GDM1 (cell line): ENCODE data around the gene CACNA1D.

Source experiments
- DNase-seq: peaks from one replicate; lab custom pipeline; 2025; lab: John Stamatoyannopoulos, UW

CACNA1D gene

GRCh38 chr3:53495520-53496391 is 1.3 kb downstream of the CACNA1D start:
- DNase-seq, result no peak

DNA sequence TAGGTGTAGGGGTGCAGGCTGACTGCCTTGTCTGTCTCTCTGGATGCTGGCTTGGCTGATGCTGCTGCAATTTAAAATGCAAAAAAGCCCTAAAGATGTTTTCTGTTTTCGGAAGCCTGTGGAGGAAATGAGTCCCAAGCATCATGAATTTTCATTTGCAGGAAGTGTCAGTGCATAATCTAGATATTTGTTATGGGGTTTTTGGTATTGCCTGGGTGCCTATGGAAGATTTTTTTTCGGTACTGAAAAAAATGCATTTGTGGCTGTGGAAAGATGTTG is 1.9 kb downstream of the CACNA1D start:
- DNase-seq, result no peak

DNA sequence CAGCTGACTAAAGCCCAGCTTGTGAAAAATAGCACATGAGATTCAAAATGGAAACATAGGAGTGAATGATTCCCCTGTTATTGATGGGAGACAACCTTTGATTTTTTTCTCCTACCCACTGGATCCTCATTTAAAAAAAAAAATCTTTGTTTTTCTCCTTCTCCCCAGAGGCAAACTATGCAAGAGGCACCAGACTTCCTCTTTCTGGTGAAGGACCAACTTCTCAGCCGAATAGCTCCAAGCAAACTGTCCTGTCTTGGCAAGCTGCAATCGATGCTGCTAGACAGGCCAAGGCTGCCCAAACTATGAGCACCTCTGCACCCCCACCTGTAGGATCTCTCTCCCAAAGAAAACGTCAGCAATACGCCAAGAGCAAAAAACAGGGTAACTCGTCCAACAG is 2.6 kb downstream of the CACNA1D start:
- DNase-seq, result peak; percentile 5

DNA sequence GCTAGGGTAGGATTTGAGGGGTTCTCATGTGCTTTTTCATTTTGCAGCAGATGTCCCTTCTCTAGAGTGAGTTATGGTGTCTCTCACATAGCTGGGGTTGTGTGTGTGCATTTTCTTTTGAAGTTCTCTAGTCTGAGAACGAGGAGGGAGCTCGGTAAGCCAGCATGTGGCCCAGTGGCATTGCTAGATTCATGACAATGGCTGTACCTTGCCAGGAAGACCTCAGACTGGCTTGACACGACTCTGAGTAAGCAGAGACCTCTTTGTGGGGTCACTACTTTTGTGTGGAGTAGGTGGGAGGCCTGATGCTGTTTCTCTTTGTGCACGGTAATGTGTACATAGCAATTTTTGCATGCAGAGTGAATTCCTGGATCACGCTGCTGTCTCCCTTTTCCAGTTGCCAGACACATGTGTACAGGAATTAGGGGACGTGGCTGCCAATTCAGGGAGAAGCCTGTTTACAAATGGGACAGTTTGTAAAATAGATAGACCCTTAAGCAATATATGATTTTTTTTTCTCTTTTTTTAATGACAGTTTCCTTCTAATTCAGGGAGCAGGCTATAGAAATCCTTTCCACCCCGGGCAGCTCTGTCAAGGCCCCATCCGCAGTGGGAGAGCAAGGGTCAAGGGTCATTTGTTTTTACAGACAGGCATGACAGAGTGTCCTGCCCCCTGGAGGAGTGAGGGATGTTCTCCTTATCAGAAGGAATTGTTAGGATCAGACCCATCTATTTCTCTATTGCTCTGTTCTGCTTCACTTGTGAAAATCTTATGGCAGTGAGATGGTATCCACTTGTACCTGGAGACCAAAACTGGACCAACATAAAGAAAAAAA is 4.6 kb downstream of the CACNA1D start:
- DNase-seq, result no peak

GRCh38 chr3:53500165-53500777 is 5.9 kb downstream of the CACNA1D start:
- no peak for DNase-seq

- no peak for DNase-seq
Measured at GRCh38 chr3:53501178-53501577, 6.8 kb downstream of the CACNA1D start.

DNA sequence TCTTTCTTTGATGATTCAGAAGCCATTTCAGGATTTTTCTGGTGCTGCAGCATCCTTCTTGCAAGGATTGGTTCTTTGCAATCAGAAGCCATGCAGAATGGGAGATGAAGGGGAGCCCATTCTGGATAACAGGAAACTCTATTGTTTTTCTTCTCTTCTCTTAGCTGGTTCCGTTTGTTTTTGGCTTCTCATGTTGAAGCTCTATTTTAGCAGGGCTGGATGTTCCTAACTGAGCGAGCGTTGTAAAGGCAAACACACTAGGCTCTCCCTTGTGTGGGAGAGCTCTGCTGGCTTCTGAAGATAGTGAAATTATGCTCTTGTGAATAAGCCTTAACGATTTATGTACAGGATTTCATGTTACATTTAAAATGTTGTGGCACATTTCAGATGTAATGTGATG is 8.3 kb downstream of the CACNA1D start:
- no peak for DNase-seq

DNA sequence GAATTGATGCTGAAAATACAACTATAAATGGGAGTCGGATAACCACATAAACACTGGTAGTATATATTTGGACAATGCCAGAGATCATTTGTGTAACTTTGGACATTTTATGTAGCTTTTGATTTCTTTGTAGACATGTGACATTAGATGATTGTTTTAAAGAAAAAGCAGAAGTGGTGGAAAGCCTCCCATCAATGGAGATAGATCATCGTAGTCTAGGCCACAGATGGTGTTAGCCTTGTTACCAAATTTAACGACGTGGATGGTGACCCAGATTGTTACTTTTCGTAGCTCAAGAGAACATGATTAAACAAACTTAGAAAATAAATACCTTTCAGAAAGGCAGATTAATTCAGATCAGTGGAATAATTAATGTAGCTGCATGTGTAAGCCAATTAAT is 8.8 kb downstream of the CACNA1D start:
- no peak for DNase-seq

GRCh38 chr3:53506110-53506762 is 11.8 kb downstream of the CACNA1D start:
- DNase-seq, result no peak

DNA sequence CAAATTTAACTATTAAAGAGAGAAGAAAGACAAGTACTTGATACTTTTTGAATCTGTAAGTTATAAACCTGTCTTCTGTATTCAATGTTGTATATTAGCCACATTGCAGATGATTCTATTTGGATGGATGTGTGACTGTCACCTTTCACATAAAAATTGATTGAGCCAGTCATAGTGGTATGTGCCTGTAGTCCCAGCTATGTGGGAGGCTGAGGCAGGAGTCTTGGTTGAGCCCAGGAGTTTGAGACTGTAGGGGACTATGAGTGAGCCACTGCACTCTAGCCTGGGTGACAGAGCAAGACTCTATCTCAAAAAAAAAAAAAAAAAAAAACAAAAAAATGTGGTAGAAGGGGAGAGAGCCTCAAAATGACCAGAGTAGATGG is 12.3 kb downstream of the CACNA1D start:
- no peak for DNase-seq

DNA sequence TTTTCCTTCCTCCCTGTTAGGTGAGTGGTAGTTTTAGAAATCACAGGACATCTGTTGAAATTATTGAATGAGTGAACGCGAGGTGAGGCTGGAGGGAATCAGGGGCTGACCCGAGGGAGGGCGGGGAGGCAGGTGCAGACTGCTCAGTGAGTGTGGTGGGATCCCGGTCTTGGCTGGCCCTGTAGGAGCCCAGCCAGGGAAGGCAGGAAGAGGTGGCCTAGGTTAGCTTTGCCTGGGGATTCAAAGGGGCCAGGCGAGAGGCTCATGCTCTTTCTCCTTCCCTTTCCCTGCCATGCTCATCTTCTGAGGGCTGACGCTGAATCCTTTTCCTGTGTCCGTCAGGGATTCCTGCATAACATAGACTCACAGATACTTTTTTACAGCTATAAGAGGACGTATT is 15.1 kb downstream of the CACNA1D start:
- DNase-seq, result no peak

GRCh38 chr3:53510508-53510907 is 16.1 kb downstream of the CACNA1D start:
- no peak for DNase-seq

DNA sequence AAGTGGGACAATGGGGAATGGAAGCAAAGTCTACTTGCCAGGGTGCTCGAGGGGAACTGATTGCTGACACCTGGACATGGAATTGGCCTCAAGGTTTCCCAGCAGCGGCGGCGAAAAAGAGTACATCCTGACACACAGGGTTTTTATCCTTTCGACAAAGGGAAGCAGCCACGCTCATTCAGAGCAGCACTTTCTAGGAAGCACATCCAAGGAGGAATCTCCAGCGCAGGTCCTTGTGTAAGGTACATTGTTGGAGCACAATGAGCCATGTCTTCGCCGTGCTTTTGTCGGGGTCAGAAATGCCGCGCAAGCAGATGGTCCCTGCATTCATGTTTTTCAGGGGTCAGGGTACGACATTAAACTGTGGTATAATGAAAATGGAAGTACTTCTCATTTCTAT is 16.8 kb downstream of the CACNA1D start:
- DNase-seq, result no peak

DNA sequence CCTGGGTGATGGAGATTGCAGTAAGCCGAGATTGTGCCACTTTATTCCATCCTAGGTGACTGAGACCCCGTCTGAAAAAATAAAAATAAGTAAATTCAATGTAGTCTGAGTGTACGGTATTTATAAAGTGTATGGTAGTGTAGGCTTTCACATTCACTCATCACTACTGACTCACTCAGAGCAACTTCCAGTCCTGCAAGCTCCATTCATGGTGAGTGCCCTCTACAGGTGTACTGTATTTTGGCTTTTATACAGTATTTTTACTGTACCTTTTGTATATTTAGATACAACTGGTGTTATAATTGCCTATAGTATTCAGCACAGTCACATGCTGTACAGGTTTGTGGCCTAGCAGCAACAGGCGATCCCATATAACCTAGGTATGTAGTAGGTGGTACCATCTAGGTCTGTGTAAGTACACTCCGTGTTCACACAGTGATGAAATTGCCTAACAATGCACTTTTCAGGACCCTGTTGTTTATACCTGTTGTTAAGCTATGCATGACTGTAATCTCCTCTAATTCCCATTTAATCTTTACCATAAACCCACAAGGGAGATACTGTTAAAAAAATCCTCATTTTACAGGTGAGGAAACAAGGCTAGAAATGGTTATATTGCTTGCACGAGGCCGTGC is 19.3 kb downstream of the CACNA1D start:
- no peak for DNase-seq

- no peak for DNase-seq
Measured at GRCh38 chr3:53516339-53516738, 21.9 kb downstream of the CACNA1D start.

GRCh38 chr3:53518495-53518981 is 24.1 kb downstream of the CACNA1D start:
- no peak for DNase-seq

GRCh38 chr3:53519065-53519709 is 24.8 kb downstream of the CACNA1D start:
- DNase-seq, result no peak

- DNase-seq, result no peak
Measured at GRCh38 chr3:53523346-53523745, 28.9 kb downstream of the CACNA1D start.

GRCh38 chr3:53524566-53524965 is 30.2 kb downstream of the CACNA1D start:
- no peak for DNase-seq

- no peak for DNase-seq
Measured at GRCh38 chr3:53525765-53526703, 31.6 kb downstream of the CACNA1D start.
